Gastrocnemius medialis (tissue), 4 donors: ENCODE data around the gene NACC1. TPM values are rescaled to one million over a fixed set of nuclear protein-coding genes. Genes with fewer than 3 reads are reported as not detected.

Experiments
- ATAC-seq, 2 donors: fragments of 150-250 bp; one replicate each; pipeline ENCODE4 v1.9.1; 2016
- DNase-seq, 2 donors: peaks; one replicate each; pipeline ENCODE4 v3.0.0-alpha.2; 2019
- H3K27ac ChIP-seq, 4 donors: fragments of 200-600 bp; sonication (generic); 1 replicate in 1 of 4; 2 replicates in 3 of 4; pipeline ENCODE4 v1.5.1; 2016 to 2018; ENCODE audit warnings: mild to moderate bottlenecking in 2 of 4, moderate library complexity in 1 of 4
- H3K27me3 ChIP-seq, 3 donors: fragments of 200-600 bp; sonication (generic) in 2 of 3; 1 replicate in 1 of 3; 2 replicates in 2 of 3; pipeline versions ENCODE4 v1.5.1 to v1.6.0; 2016 to 2019; ENCODE audit warnings: mild to moderate bottlenecking in 1 of 3, moderate library complexity in 1 of 3
- H3K36me3 ChIP-seq, 2 donors: fragments of 200-600 bp; sonication (generic) in 1 of 2; one replicate each; pipeline ENCODE4 v1.5.1; 2017 to 2018
- H3K4me1 ChIP-seq, 2 donors: fragments of 200-600 bp; sonication (generic) in 1 of 2; one replicate each; pipeline ENCODE4 v1.5.1; 2016 to 2017; ENCODE audit warnings: mild to moderate bottlenecking in 2 of 2
- H3K4me3 ChIP-seq, 4 donors: fragments of 200-600 bp; sonication (generic) in 3 of 4; 1 replicate in 1 of 4; 2 replicates in 3 of 4; pipeline ENCODE4 v1.5.1; 2016 to 2019; ENCODE audit warnings: mild to moderate bottlenecking in 2 of 4
- H3K9me3 ChIP-seq, 3 donors: fragments of 200-600 bp; sonication (generic) in 2 of 3; 1 replicate in 1 of 3; 2 replicates in 2 of 3; pipeline ENCODE4 v1.5.1; 2016 to 2019
- CTCF ChIP-seq, 5 experiments: fragments of 450-650 bp in 3 of 5; fragments of 200-600 bp in 2 of 5; sonication (generic) in 2 of 5; IDR thresholded peaks in 4 of 5; conservative IDR thresholded peaks in 1 of 5; 1 replicate in 4 of 5; 2 replicates in 1 of 5; pipeline ENCODE4 v1.5.1; 2016 to 2019; ENCODE audit warnings: antibody characterized with exemption in 5 of 5, mild to moderate bottlenecking in 3 of 5, moderate library complexity in 3 of 5
- POLR2A ChIP-seq, 2 donors: fragments of 450-650 bp; IDR thresholded peaks; one replicate each; pipeline ENCODE4 v1.6.1; 2017; ENCODE audit warnings: antibody characterized with exemption in 2 of 2, mild to moderate bottlenecking in 2 of 2, moderate library complexity in 2 of 2
- in situ Hi-C, 4 donors: fragments of 200-750 bp; cut with MboI; loops; one replicate each; pipeline versions ENCODE4 v1.15.0 to v1.8.0; 2017; ENCODE audit warnings: low sequenced_read_pairs in 4 of 4
- intact Hi-C: fragments of 100-400 bp; cut with DNase I; formaldehyde crosslinking; loops from one replicate; pipeline ENCODE4 v1.15.1; 2023; ENCODE audit warnings: low total_unique reads
- total RNA-seq, 4 donors: library from RNA; depleted of rRNA; stranded (reverse); fragments of >200 nt; gene quantifications; one replicate each; pipeline versions ENCODE4 v1.1.0 to v1.2.3, GENCODE V29; 2016

Gene NACC1
- total RNA-seq, 4 donors from 2014 or later, result 36.3 to 81.3 (median 49.4) TPM

GRCh38 chr19:13187419-13187818 lies 69.4 kb downstream of the NACC1 start:
- no peaks in the 10 kb centered on the region for H3K27me3 ChIP-seq
- in situ Hi-C loops (no loop called here), intact Hi-C loops (no loop called here)
- no peak overlapping the region for H3K4me3 ChIP-seq
- H3K4me1 ChIP-seq, result no peaks in the 10 kb centered on the region
- no peaks in the 10 kb centered on the region for H3K9me3 ChIP-seq
- H3K27ac ChIP-seq, result no peak overlapping the region
- ATAC-seq (no peak), DNase-seq (no peak)
- H3K36me3 ChIP-seq, result no peaks in the 10 kb centered on the region
- TF ChIP-seq POLR2A (IDR thresholded peaks at IDR 0.05) (no peak), CTCF (IDR thresholded peaks at IDR 0.05 in 4 of 5, conservative IDR thresholded peaks at IDR 0.05 in 1 of 5) (no peak)

- no peaks in the 10 kb centered on the region for H3K9me3 ChIP-seq
- no peaks in the 10 kb centered on the region for H3K4me1 ChIP-seq
- no peaks in the 10 kb centered on the region for H3K36me3 ChIP-seq
- intact Hi-C loops, result loop anchor here (2.0 kb wide), 1 partner anchor 69 kb away; no protein-coding TSS in a partner anchor
- H3K4me3 ChIP-seq, result no peak overlapping the region
- in situ Hi-C loops, result no loop called here
- H3K27ac ChIP-seq, result no peak overlapping the region
- no peak for TF ChIP-seq POLR2A (IDR thresholded peaks at IDR 0.05)
- no peak for TF ChIP-seq CTCF (IDR thresholded peaks at IDR 0.05 in 4 of 5, conservative IDR thresholded peaks at IDR 0.05 in 1 of 5)
- DNase-seq (no peak), ATAC-seq (no peak)
- H3K27me3 ChIP-seq, result no peaks in the 10 kb centered on the region
These were observed 71.5 kb downstream of the NACC1 start for GRCh38 chr19:13189600-13189999.

Other genes with a start within 250 kb of the NACC1 start
- 10 to 100 TPM; 11.9 to 44.3 (median 15.4) TPM for gene DNASE2, start 236.8 kb upstream of the NACC1 start, total RNA-seq
- gene KLF1, start 231.1 kb upstream of the NACC1 start, total RNA-seq, result not detected
- 10 to 100 TPM; 35.6 to 83.8 (median 54.1) TPM for gene GCDH, start 227.1 kb upstream of the NACC1 start, total RNA-seq
- gene SYCE2, start 199.0 kb upstream of the NACC1 start, total RNA-seq, result not detected
- 10 to 100 TPM; 40.7 to 68.8 (median 62.3) TPM for gene FARSA, start 184.6 kb upstream of the NACC1 start, total RNA-seq
- 100 to 1,000 TPM; 110 to 195 (median 135) TPM for gene CALR, start 179.7 kb upstream of the NACC1 start, total RNA-seq
- 100 to 1,000 TPM; 618 to 949 (median 780) TPM for gene RAD23A, start 172.4 kb upstream of the NACC1 start, total RNA-seq
- 10 to 100 TPM; 50.7 to 71.0 (median 61.4) TPM for gene GADD45GIP1, start 161.0 kb upstream of the NACC1 start, total RNA-seq
- not detected for gene DAND5, start 148.7 kb upstream of the NACC1 start, total RNA-seq
- 100 to 1,000 TPM in 2 of 4 donors, 10 to 100 TPM in 2; 31.9 to 128 (median 105) TPM for gene NFIX, start 122.8 kb upstream of the NACC1 start, total RNA-seq
- gene LYL1, start 15.4 kb upstream of the NACC1 start, total RNA-seq, result 1 to 10 TPM; 2.6 to 5.0 (median 3.1) TPM
- 10 to 100 TPM; 31.7 to 47.9 (median 45.0) TPM for gene TRMT1, start 1.5 kb upstream of the NACC1 start, total RNA-seq
- gene STX10, start 32.1 kb downstream of the NACC1 start, total RNA-seq, result 10 to 100 TPM; 16.5 to 40.7 (median 33.4) TPM
- gene IER2, start 32.1 kb downstream of the NACC1 start, total RNA-seq, result 10 to 100 TPM; 15.4 to 19.1 (median 16.7) TPM